Pancreas (tissue), 10 donors: ENCODE measurements around the gene CYP2B6. TPM values are rescaled to one million over a fixed set of nuclear protein-coding genes. Genes with fewer than 3 reads are reported as not detected.

Experiments
- ATAC-seq, 4 donors: fragments of 200-7000 bp; cut with Tn5 transposase; one replicate each; pipeline versions ENCODE4 v1.8.0 to v1.9.1; 2020; ENCODE audit warnings: mild to moderate bottlenecking in 4 of 4, moderate library complexity in 4 of 4
- DNase-seq, 6 donors: peaks; one replicate each; pipeline ENCODE4 v3.0.0-alpha.2; 2020
- FAIRE-seq: peaks from 2 replicates; lab custom pipeline; 2012; peaks lifted over from hg19 to GRCh38; lab: Jason Lieb, UNC
- H3K27ac ChIP-seq, 4 donors: fragments of 200-600 bp; sonication (generic); 1 replicate in 3 of 4; 2 replicates in 1 of 4; pipeline versions ENCODE4 v1.5.0 to v1.8.0; 2020
- H3K27me3 ChIP-seq, 4 donors: fragments of 200-600 bp; one replicate each; pipeline ENCODE4 v1.8.0; 2021
- H3K36me3 ChIP-seq, 3 donors: fragments of 200-600 bp; sonication (generic) in 1 of 3; one replicate each; pipeline versions ENCODE4 v1.5.0 to v1.8.0; 2020 to 2021
- H3K4me1 ChIP-seq, 3 donors: fragments of 200-600 bp; one replicate each; pipeline ENCODE4 v1.8.0; 2021
- H3K4me3 ChIP-seq, 4 donors: fragments of 200-600 bp; sonication (generic) in 2 of 4; one replicate each; pipeline versions ENCODE4 v1.5.0 to v1.8.0; 2020 to 2021
- H3K9me3 ChIP-seq, 4 donors: fragments of 200-600 bp; one replicate each; pipeline ENCODE4 v1.8.0; 2021
- CTCF ChIP-seq, 4 donors: fragments of 200-600 bp; sonication (generic) in 3 of 4; IDR thresholded peaks; one replicate each; pipeline versions ENCODE4 v1.5.0 to v1.8.0; 2021; ENCODE audit warnings: antibody characterized with exemption in 4 of 4
- WGBS, 2 donors: extraction: QIAGEN DNeasy Blood & Tissue Kit; methylation state at CpG; one replicate each; pipeline ENCODE4 v1.1.7; 2013; 5-methylcytosine and 5-hydroxymethylcytosine counted together
- intact Hi-C, 3 donors: fragments of 100-400 bp; cut with DNase I; formaldehyde crosslinking; loops; one replicate each; pipeline versions ENCODE4 v1.11.1 to v1.14.2; 2022
- polyA plus RNA-seq, 2 donors: library from polyadenylated mRNA; stranded (reverse); fragments of 200-250 nt; gene quantifications; one replicate each; pipeline ENCODE4 v1.2.3, GENCODE V29; 2013
- total RNA-seq, 6 donors: library from RNA; stranded (reverse); fragmentation: NEBNext Ultra II Directional in 4 of 6; extraction: Animal tissue kit (Norgen Biotek cat#: 25700) in 4 of 6; gene quantifications; one replicate each; pipeline versions ENCODE4 v1.2.1 to v1.2.4, GENCODE V29; 2021 to 2023
- donor health status: healthy with polysubstance abuse.
- donor health status: DM: no; HTN: no; CAD: no; lungs with moderate emphysema.
- donor health status: DM: no; HTN: no; CAD: no.
- donor health status: control.
- donor health status: control.
- donor health status: Bipolar disorder and iron deficiency.
- donor health status: DM: yes; HTN: yes; CAD: no.
- donor health status: DM: no; HTN: no; CAD: no.
- donor health status: DM: no; HTN: no; CAD: no.
- donor health status: DM: yes; HTN: yes; CAD: no.

CYP2B6 gene
- total and polyA plus RNA-seq, 8 donors, result 0.08 to 0.63 (median 0.17) TPM; not detected in 4

- intact Hi-C loops, result no loop called here
- H3K27ac ChIP-seq, result no peak overlapping the region
- no peaks in the 10 kb centered on the region for H3K9me3 ChIP-seq
- peaks cover 0 to 2% (median 0%) of the 10 kb centered on the region in 4 donors for H3K27me3 ChIP-seq
- 65 to 71% methylated on average over 12 of the region's 12 CpGs for WGBS, 2 donors
- FAIRE-seq (no peak), DNase-seq (no peak), ATAC-seq (no peak)
- H3K36me3 ChIP-seq, result no peaks in the 10 kb centered on the region
- no peaks in the 10 kb centered on the region for H3K4me1 ChIP-seq
- no peak overlapping the region for H3K4me3 ChIP-seq
- no peak for TF ChIP-seq CTCF (IDR thresholded peaks at IDR 0.05)
Measured at GRCh38 chr19:41016488-41017071, 25.5 kb downstream of the CYP2B6 start.

- H3K4me1 ChIP-seq, result no peaks in the 10 kb centered on the region
- no peak overlapping the region for H3K4me3 ChIP-seq
- TF ChIP-seq CTCF (IDR thresholded peaks at IDR 0.05), result no peak
- H3K27ac ChIP-seq, result no peak overlapping the region
- intact Hi-C loops, result no loop called here
- DNase-seq (no peak), ATAC-seq (no peak), FAIRE-seq (no peak)
- WGBS, 2 donors, result 76 to 84% methylated on average over 15 of the region's 15 CpGs
- no peaks in the 10 kb centered on the region for H3K36me3 ChIP-seq
- H3K9me3 ChIP-seq, result no peaks in the 10 kb centered on the region
- H3K27me3 ChIP-seq, result no peaks in the 10 kb centered on the region
Measured at GRCh38 chr19:41018736-41019290, 27.7 kb downstream of the CYP2B6 start.

GRCh38 chr19:41019346-41019745 is 28.3 kb downstream of the CYP2B6 start:
- Histone ChIP-seq H3K27me3 (no peaks in the 10 kb centered on the region), H3K36me3 (no peaks in the 10 kb centered on the region), H3K9me3 (no peaks in the 10 kb centered on the region), H3K4me3 (no peak overlapping the region), H3K4me1 (no peaks in the 10 kb centered on the region), H3K27ac (no peak overlapping the region)
- FAIRE-seq (no peak), DNase-seq (no peak), ATAC-seq (no peak)
- TF ChIP-seq CTCF (IDR thresholded peaks at IDR 0.05), result no peak
- 48 to 63% methylated on average over 5 of the region's 5 CpGs for WGBS, 2 donors
- intact Hi-C loops, result no loop called here

- Histone ChIP-seq H3K27ac (no peak overlapping the region), H3K4me1 (no peaks in the 10 kb centered on the region), H3K4me3 (no peak overlapping the region), H3K9me3 (no peaks in the 10 kb centered on the region), H3K27me3 (no peaks in the 10 kb centered on the region), H3K36me3 (no peaks in the 10 kb centered on the region)
- DNase-seq, result no peak
- intact Hi-C loops, result no loop called here
- FAIRE-seq, result no peak
- TF ChIP-seq CTCF (IDR thresholded peaks at IDR 0.05), result no peak
- ATAC-seq, result no peak
- 52% methylated on average over 2 of the region's 2 CpGs for WGBS, 2 donors
Measured at GRCh38 chr19:41023193-41023592, 32.1 kb downstream of the CYP2B6 start.

GRCh38 chr19:41025411-41025810 is 34.3 kb downstream of the CYP2B6 start:
- WGBS, 2 donors, result 54 to 59% methylated on average over 9 of the region's 9 CpGs
- DNase-seq, result no peak
- no peak overlapping the region for H3K4me3 ChIP-seq
- no peak for ATAC-seq
- intact Hi-C loops, result no loop called here
- no peaks in the 10 kb centered on the region for H3K27me3 ChIP-seq
- no peak for TF ChIP-seq CTCF (IDR thresholded peaks at IDR 0.05)
- H3K36me3 ChIP-seq, result no peaks in the 10 kb centered on the region
- FAIRE-seq, result no peak
- no peaks in the 10 kb centered on the region for H3K9me3 ChIP-seq
- no peak overlapping the region for H3K27ac ChIP-seq
- no peaks in the 10 kb centered on the region for H3K4me1 ChIP-seq
